Neutrophil (primary cell): Measurements from ENCODE around the gene RNF4.

ENCODE experiments used
- H3K27ac ChIP-seq: fragments of 200-600 bp; sonication (generic); 2 replicates; pipeline ENCODE4 v1.5.1; 2016; ENCODE audit warnings: mild to moderate bottlenecking, moderate library complexity
- H3K27me3 ChIP-seq: fragments of 200-600 bp; sonication (generic); 2 replicates; pipeline ENCODE4 v1.6.0; 2016; ENCODE audit warnings: mild to moderate bottlenecking
- H3K36me3 ChIP-seq: fragments of 200-600 bp; sonication (generic); 2 replicates; pipeline ENCODE4 v1.5.1; 2017
- H3K4me1 ChIP-seq, 2 experiments: fragments of 200-600 bp in 1 of 2; sonication (generic) in 1 of 2; 1 replicate in 1 of 2; 2 replicates in 1 of 2; pipeline versions ENCODE4 v1.5.1 to v1.6.1; 2013 to 2016; ENCODE audit warnings: low read depth in 1 of 2, low read length in 1 of 2, mild to moderate bottlenecking in 1 of 2, moderate library complexity in 1 of 2; ENCODE audit not compliant: control insufficient read depth in 1 of 2, insufficient read depth in 1 of 2
- H3K4me3 ChIP-seq, 2 experiments: fragments of 200-600 bp in 1 of 2; sonication (generic) in 1 of 2; 1 replicate in 1 of 2; 2 replicates in 1 of 2; pipeline ENCODE4 v1.5.1; 2013 to 2016; ENCODE audit warnings: low read depth in 1 of 2, low read length in 1 of 2, mild to moderate bottlenecking in 1 of 2, moderate library complexity in 1 of 2
- H3K9me3 ChIP-seq: fragments of 200-600 bp; sonication (generic); 2 replicates; pipeline ENCODE4 v1.5.1; 2016
- CTCF ChIP-seq: fragments of 200-600 bp; sonication (generic); IDR thresholded peaks from 2 replicates; pipeline ENCODE4 v1.5.1; 2016; ENCODE audit warnings: antibody characterized with exemption

Gene RNF4

GRCh38 chr4:2434420-2434819 lies 34.5 kb upstream of the RNF4 start:
- no peak overlapping the region for H3K4me3 ChIP-seq
- no peaks in the 10 kb centered on the region for H3K27me3 ChIP-seq
- no peaks in the 10 kb centered on the region for H3K9me3 ChIP-seq
- TF ChIP-seq CTCF, result no peak
- H3K36me3 ChIP-seq, result no peaks in the 10 kb centered on the region
- no peaks in the 10 kb centered on the region for H3K4me1 ChIP-seq
- H3K27ac ChIP-seq, result no peak overlapping the region

GRCh38 chr4:2436301-2436700 lies 32.6 kb upstream of the RNF4 start:
- Histone ChIP-seq H3K27me3 (no peaks in the 10 kb centered on the region), H3K27ac (no peak overlapping the region), H3K36me3 (no peaks in the 10 kb centered on the region), H3K9me3 (no peaks in the 10 kb centered on the region), H3K4me3 (no peak overlapping the region), H3K4me1 (no peaks in the 10 kb centered on the region)
- no peak for TF ChIP-seq CTCF

GRCh38 chr4:2436761-2437474 lies 32.0 kb upstream of the RNF4 start:
- no peaks in the 10 kb centered on the region for H3K27me3 ChIP-seq
- no peak overlapping the region for H3K27ac ChIP-seq
- no peak overlapping the region for H3K4me3 ChIP-seq
- no peak for TF ChIP-seq CTCF
- no peaks in the 10 kb centered on the region for H3K4me1 ChIP-seq
- H3K9me3 ChIP-seq, result no peaks in the 10 kb centered on the region
- H3K36me3 ChIP-seq, result no peaks in the 10 kb centered on the region

- H3K4me3 ChIP-seq, result no peak overlapping the region
- H3K4me1 ChIP-seq, result no peaks in the 10 kb centered on the region
- no peak for TF ChIP-seq CTCF
- no peak overlapping the region for H3K27ac ChIP-seq
- no peaks in the 10 kb centered on the region for H3K9me3 ChIP-seq
- H3K27me3 ChIP-seq, result no peaks in the 10 kb centered on the region
- H3K36me3 ChIP-seq, result no peaks in the 10 kb centered on the region
Measured at GRCh38 chr4:2437475-2438215, 31.3 kb upstream of the RNF4 start.

- H3K27ac ChIP-seq, result no peak overlapping the region
- H3K4me3 ChIP-seq, result no peak overlapping the region
- TF ChIP-seq CTCF, result no peak
- H3K9me3 ChIP-seq, result no peaks in the 10 kb centered on the region
- no peaks in the 10 kb centered on the region for H3K4me1 ChIP-seq
- H3K27me3 ChIP-seq, result no peaks in the 10 kb centered on the region
- H3K36me3 ChIP-seq, result no peaks in the 10 kb centered on the region
Measured at GRCh38 chr4:2438822-2439718, 29.8 kb upstream of the RNF4 start.
